Neural progenitor cell (in vitro differentiated cells): Measurements from ENCODE around the gene NEURL1.

Experiments used
- CTCF ChIP-seq: fragments of 200-600 bp; sonication (generic); IDR thresholded peaks from 2 replicates; pipeline ENCODE4 v1.5.1; 2017; ENCODE audit warnings: antibody characterized with exemption, mild to moderate bottlenecking
- EZH2 ChIP-seq: fragments of 200-600 bp; sonication (generic); IDR thresholded peaks from 2 replicates; pipeline ENCODE4 v1.6.1; 2017; ENCODE audit warnings: antibody characterized with exemption, mild to moderate bottlenecking, moderate library complexity
- EZH2phosphoT487 ChIP-seq: fragments of 200-600 bp; sonication (generic); IDR thresholded peaks from 2 replicates; pipeline ENCODE4 v1.6.1; 2017; ENCODE audit warnings: antibody characterized with exemption

DNA sequence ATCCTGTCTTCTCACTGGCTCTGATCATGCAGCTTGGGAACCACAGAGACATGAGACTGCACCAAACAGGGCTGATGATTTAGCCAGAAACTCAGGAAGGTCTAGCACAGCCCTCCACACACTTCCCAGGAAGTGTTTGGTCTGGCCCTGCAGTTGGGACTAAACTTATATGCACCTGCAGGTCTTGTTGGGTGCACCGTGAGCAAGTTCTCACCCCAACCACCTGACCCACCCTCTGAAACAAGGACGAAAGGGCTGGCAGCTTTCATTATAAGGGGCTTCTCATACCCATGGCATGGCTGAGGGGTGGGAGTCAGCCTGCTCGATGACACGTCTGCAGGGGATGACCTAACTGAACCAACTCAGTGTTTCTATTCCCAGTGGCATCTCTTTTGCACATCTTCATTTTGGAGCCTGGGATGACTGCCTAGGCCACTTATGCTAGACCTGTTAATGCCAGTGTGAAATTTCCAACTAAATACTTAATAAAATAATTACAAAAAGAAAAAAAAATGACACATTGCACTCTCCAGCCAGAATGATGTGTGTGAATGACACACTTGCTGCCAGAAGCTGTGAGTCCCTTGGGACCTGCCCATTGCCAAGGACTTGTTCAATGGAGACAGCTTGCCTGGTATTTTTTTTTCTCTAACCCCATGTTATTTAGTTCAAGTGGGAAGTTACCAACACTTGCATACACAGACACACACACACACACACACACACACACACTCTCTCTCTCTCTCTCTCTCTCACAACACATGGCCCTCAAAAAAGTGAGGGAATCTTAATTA, 102.6 kb downstream of the NEURL1 start:
- TF ChIP-seq CTCF (no peak), EZH2 (no peak), EZH2phosphoT487 (no peak)
